AG09309 (cell line): ENCODE results near the gene LHX2.
"Not testable (repeated sequence)": the region's sequence is repeated elsewhere in the genome, so short reads cannot be mapped to it uniquely, and the experiment has no call there.

Experiments used
- DNase-seq: peaks from one replicate; pipeline ENCODE4 v3.0.0-alpha.2; 2010; ENCODE audit warnings: low read depth
- H3K4me3 ChIP-seq: 2 replicates; pipeline ENCODE4 v1.5.1; 2011; ENCODE audit warnings: mild to moderate bottlenecking, low read depth, low read length, moderate library complexity; ENCODE audit not compliant: control insufficient read depth
- TF ChIP-seq, protein P1 (sequence below): IDR thresholded peaks from 2 replicates; pipeline ENCODE4 v1.5.1; 2011; ENCODE audit warnings: mild to moderate bottlenecking, low read depth, low read length, inconsistent platforms; ENCODE audit not compliant: insufficient read depth, control insufficient read depth; ENCODE audit errors: missing control alignments

LHX2 gene

DNA sequence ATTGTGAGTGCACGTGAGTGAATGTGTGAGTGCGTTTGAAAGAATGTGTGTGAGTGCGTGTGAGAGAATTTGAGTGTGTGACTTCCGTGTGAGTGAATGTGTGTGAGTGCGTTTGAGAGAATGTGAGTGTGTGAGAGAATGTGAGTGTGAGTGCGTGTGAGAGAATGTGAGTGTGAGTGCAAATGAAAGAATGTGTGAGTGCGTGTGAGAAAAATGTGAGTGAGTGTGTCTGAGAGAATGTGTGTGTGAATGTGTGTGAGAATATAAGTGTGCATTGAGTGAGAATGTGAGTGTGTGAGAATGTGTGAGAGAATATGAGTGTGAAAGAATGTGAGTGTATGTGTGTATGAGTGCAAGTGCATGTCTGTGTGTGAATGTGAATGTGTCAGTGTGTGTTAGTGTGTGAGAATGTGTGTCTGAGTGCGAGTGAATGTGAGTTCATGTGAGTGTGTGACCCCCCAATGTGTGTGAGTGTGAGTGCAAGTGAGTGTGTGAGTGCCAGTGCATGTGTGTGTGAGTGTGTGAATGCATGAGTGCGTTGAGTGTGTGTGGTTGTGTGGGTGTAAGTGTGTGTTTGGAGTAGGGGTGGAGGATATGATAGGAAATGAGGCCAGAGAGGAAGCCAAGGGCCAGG is 37.9 kb upstream of the LHX2 start:
- TF ChIP-seq, protein P1, sequence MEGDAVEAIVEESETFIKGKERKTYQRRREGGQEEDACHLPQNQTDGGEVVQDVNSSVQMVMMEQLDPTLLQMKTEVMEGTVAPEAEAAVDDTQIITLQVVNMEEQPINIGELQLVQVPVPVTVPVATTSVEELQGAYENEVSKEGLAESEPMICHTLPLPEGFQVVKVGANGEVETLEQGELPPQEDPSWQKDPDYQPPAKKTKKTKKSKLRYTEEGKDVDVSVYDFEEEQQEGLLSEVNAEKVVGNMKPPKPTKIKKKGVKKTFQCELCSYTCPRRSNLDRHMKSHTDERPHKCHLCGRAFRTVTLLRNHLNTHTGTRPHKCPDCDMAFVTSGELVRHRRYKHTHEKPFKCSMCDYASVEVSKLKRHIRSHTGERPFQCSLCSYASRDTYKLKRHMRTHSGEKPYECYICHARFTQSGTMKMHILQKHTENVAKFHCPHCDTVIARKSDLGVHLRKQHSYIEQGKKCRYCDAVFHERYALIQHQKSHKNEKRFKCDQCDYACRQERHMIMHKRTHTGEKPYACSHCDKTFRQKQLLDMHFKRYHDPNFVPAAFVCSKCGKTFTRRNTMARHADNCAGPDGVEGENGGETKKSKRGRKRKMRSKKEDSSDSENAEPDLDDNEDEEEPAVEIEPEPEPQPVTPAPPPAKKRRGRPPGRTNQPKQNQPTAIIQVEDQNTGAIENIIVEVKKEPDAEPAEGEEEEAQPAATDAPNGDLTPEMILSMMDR = no peak
- no peak overlapping the region for H3K4me3 ChIP-seq
- DNase-seq = no peak

DNA sequence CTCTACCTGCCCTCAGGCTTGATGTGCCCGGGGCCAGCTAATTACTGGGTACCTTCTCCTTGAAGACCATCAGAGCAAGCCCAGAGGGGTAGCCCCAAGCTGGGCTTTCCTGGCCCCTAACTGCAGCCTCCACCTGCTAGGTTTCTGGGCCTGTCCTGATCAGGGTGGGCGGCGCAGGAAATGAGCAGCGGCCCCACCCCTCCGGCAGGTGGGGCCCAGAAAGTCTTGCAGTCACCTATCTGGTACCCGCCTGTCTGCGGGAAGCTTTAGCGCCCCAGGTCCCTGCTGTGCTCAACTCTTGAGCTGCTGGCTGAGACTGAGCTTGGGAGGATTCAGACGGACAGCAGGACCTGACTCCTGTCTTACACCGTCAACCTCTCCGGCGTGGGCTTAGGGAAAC is 37.1 kb upstream of the LHX2 start:
- no peak overlapping the region for H3K4me3 ChIP-seq
- TF ChIP-seq, protein P1 = no peak

DNA sequence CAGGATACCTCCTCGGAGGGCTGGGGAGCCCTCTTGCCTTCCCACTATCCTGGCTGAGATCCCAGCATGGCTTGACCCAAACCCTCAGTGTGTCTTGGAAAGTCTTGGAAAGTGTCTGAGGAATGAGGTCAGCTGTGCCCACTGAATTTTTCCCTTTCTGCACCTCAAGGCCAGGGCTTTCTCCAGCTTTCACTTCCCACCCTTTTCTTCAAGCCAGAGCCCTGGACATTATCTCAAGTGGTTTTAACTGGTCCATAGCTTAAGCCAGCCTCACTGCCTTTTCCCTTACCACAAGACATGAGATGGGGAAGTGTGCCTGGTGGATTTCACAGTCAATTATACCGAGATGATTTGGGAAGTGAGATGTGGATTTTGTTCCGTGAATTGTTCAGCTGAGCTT is 35.7 kb upstream of the LHX2 start:
- DNase-seq = no peak
- no peak overlapping the region for H3K4me3 ChIP-seq
- TF ChIP-seq, protein P1 = no peak

More for the DNA sequence above, 37.1 kb upstream of the LHX2 start:
- DNase-seq = no peak

DNA sequence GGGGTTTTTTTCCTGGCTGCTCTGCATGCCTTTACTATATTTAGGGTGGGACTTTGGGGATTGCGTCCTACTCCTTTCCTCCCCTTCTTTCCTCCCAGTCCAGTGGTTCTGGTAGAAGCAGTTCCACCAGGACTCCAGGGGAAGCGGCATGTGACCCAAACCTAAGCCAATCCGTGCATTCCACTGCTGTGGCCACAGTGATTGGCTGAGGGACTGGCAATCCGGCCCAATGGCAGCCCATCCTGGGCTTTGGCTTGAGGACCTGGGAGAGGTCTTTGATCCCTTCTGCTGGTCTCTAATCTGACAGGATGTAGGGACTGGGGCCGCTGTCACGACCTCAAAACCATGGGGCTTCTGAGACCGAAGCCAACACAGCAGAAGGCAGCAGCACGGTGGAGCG is 35.0 kb upstream of the LHX2 start:
- not testable (repeated sequence) for H3K4me3 ChIP-seq, DNase-seq

DNA sequence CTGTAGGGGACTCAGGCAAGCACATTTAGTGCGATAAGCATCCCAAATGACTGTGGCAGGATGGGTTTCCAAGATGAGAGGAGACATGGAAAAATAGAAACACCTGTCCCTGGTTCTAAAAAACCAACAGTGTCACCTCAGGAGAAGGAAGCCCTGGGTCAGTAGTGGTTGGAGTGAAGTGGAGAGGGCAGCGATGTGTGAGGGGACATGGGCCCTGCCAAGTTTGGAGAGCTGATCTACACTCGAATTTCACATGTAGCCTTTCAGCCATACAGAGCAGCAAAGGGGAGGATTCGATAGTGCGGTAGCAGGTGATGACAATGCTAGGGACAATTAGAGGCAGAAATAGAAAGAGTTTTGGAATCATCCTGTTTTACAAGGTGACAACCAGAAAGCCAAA is 32.6 kb upstream of the LHX2 start:
- DNase-seq = no peak
- TF ChIP-seq, protein P1 = no peak
- no peak overlapping the region for H3K4me3 ChIP-seq

DNA sequence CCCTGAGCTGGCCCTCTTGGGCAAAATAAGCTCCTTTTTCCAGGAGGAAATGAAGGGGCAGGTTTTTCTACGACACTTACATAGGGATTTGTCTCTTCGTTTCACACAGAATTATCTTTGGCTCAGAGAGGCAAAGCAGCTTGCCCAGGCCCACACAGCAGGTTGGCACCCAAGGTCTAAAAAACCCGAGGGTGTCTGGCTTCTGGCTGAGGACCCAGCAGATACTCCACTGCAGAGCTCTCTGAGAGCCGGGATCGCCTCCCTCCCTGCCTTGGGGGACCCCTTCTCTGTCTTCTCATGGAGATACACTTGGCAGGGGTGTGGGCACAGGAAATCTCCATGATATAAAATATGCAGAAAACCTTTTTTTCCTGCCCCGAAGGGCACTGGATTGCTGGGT is 29.0 kb upstream of the LHX2 start:
- no peak for DNase-seq
- TF ChIP-seq, protein P1 = no peak
- H3K4me3 ChIP-seq = no peak overlapping the region

DNA sequence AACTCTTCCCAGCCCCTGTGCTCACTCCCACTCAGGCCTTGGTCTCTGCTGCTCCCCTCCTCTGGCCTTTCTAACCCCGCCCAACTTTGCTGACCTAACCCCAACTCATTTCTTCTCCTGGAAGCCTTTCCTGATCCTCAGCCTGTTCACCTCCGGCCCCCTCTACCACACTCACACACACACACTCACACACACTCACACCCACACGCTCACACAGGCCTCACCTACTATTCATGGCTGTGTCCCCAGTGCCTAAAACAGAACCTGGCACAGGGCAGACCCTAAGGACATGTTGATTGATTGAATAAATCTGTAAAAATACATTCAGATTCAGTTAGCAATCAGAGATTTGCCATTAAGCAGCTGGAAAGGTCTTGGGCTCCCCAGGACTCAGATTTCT is 28.5 kb upstream of the LHX2 start:
- TF ChIP-seq, protein P1 = no peak
- no peak for DNase-seq
- H3K4me3 ChIP-seq = no peak overlapping the region
